22Rv1 (cell line): Measurements from ENCODE around the gene ENDOG.

ENCODE experiments used
- CTCF ChIP-seq: fragments of 450-650 bp; IDR thresholded peaks from 2 replicates; pipeline ENCODE4 v1.5.1; 2017; ENCODE audit warnings: mild to moderate bottlenecking
- ZFX ChIP-seq: fragments of 450-650 bp; IDR thresholded peaks from 2 replicates; pipeline ENCODE4 v1.6.1; 2017; ENCODE audit warnings: antibody characterized with exemption, borderline replicate concordance

GRCh38 chr9:128805661-128806060 is 12.6 kb upstream of the ENDOG start:
- TF ChIP-seq CTCF (no peak), ZFX (no peak)
